Activated CD4-positive, alpha-beta T cell treated with anti-CD3 and anti-CD28 coated beads, Interleukin-2, amount 10 ng/mL, durations not matched to agents 24 days and 14 days (primary cell): ENCODE results near the gene WDR54. TPM values are rescaled to one million over a fixed set of nuclear protein-coding genes. Genes with fewer than 3 reads are reported as not detected.
A peak's percentile ranks its signal among the peaks of the same experiment; 100 is the strongest.

ENCODE experiments used
- DNase-seq: peaks from one replicate; pipeline ENCODE4 v3.0.0; 2022
- H3K27ac Mint-ChIP-seq: one replicate; pipeline ENCODE4 v1.8.0; 2022; ENCODE audit warnings: mild to moderate bottlenecking, mixed read lengths
- H3K27me3 Mint-ChIP-seq: one replicate; pipeline ENCODE4 v1.8.0; 2022; ENCODE audit warnings: mixed read lengths
- H3K36me3 Mint-ChIP-seq: one replicate; pipeline ENCODE4 v1.8.0; 2022; ENCODE audit warnings: low read depth, mild to moderate bottlenecking, mixed read lengths
- H3K4me1 Mint-ChIP-seq: one replicate; pipeline ENCODE4 v1.8.0; 2021; ENCODE audit warnings: mixed read lengths
- H3K4me3 Mint-ChIP-seq: one replicate; pipeline ENCODE4 v1.8.0; 2022; ENCODE audit warnings: mild to moderate bottlenecking, moderate library complexity, mixed read lengths
- H3K9me3 Mint-ChIP-seq: one replicate; pipeline ENCODE4 v1.8.0; 2021; ENCODE audit warnings: mixed read lengths
- intact Hi-C: fragments of 100-400 bp; cut with micrococcal nuclease; formaldehyde crosslinking; loops from one replicate; pipeline ENCODE4 v1.15.1; 2023
- total RNA-seq: library from RNA; stranded (reverse); gene quantifications from 2 replicates; pipeline ENCODE4 v1.2.3, GENCODE V29; 2022

The WDR54 gene, protein sequence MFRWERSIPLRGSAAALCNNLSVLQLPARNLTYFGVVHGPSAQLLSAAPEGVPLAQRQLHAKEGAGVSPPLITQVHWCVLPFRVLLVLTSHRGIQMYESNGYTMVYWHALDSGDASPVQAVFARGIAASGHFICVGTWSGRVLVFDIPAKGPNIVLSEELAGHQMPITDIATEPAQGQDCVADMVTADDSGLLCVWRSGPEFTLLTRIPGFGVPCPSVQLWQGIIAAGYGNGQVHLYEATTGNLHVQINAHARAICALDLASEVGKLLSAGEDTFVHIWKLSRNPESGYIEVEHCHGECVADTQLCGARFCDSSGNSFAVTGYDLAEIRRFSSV
- total RNA-seq = 72.1 and 78.2 TPM in 2 replicates

DNA sequence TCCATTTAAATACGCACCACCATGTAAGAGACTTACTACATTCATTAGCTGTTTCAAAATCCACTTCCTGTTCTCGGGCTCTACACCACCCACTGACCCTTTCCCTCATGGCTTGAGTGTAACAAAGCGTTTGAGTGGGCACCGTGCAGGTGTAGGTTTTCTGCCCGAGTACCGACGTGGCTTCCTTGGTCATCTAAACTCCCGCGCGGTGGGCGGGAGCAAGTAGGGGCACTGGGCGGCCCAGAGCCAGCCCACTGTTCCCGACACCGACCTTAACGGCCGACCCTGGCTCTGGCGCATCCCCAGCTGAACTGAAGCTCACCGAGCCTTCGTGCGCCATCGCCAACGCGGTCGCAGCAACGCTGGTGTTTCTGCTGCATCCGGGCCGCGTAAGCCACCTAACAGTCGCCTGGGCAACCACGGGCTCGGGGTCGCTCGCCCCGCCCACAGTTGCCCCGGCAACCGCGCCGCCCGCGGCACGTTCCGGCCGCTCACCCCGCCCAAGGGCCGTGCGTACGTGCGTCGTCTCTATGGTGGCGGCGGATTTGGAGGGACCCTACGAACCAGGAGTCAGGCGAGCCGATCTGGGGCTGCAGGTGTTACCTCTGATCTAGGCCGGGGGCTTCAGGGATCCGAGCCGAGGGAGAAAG is at the start of gene WDR54, which contains the start of gene C2orf81:
Gene WDR54, plus strand, starts transcription at position 510 of the 650 bp plus-strand sequence. CDS start 424 bp downstream, outside the sequence.
Gene C2orf81, minus strand, starts transcription at position 399 of the 650 bp plus-strand sequence. Its CDS starts 59 bp downstream, at position 340.
- DNase-seq = peak; percentile 99
- Mint-ChIP-seq H3K4me1 (peaks cover 20% of the 10 kb centered on the region), H3K36me3 (peaks cover 19% of the 10 kb centered on the region), H3K27me3 (peaks cover 2% of the 10 kb centered on the region), H3K9me3 (no peaks in the 10 kb centered on the region), H3K27ac (peak within 1 kb of the TSS; percentile 96), H3K4me3 (peak within 1 kb of the TSS; percentile 94)
- intact Hi-C loops = loop anchor here (1.0 to 5.0 kb wide), 4 partner anchors 29 to 274 kb away; partner anchors contain the start of genes BOLA3, CCDC142 and TTC31

DNA sequence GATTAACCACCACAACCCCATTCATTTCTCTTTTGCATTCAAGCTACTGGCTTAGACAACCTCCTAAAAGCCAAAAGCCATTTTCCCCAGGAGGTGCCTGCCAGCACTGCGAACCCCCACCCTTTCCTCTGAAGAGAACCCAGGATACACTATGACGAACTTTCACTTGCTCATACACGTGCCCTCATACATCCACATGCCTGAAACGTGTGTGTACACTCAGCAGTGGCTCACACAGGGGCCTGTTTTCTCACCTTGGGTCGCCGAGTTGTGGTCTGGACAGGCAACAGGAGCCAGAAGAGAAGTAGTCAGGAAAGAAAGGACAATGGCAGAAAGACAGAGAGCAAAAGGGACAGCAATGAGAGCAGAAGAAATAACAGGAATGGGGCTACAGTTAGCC is 48.9 kb upstream of the WDR54 start:
- Mint-ChIP-seq H3K4me1 (peaks cover 5% of the 10 kb centered on the region), H3K9me3 (no peaks in the 10 kb centered on the region), H3K4me3 (no peak overlapping the region), H3K36me3 (peaks cover 36% of the 10 kb centered on the region), H3K27ac (no peak overlapping the region), H3K27me3 (no peaks in the 10 kb centered on the region)
- intact Hi-C loops = no loop called here
- no peak for DNase-seq

DNA sequence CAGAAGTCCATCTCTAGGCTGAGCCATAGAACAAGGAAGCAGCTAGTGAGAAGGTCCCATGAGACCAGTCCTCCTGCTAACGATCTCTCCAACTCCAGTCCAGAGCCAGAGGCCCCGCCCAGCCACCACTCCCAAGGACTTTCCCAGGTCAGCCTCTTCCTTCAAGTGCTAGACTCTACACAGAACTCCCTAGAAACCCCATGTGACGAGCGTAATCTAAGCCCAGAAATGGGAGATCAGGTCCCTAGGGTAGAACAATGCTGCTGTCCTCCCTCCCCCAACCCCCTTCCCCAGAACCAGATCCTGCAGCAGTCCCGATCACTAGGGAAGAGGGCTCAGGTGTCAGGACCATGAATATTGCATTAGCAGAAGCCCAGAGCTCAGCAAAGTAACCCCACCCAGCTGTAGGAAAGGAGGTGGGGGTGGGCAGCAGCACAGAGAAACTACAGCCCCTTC is 48.3 kb upstream of the WDR54 start:
- H3K27me3 Mint-ChIP-seq = no peaks in the 10 kb centered on the region
- no peaks in the 10 kb centered on the region for H3K9me3 Mint-ChIP-seq
- H3K27ac Mint-ChIP-seq = no peak overlapping the region
- intact Hi-C loops = no loop called here
- H3K36me3 Mint-ChIP-seq = peaks cover 35% of the 10 kb centered on the region
- DNase-seq = no peak
- H3K4me3 Mint-ChIP-seq = no peak overlapping the region
- peaks cover 5% of the 10 kb centered on the region for H3K4me1 Mint-ChIP-seq

DNA sequence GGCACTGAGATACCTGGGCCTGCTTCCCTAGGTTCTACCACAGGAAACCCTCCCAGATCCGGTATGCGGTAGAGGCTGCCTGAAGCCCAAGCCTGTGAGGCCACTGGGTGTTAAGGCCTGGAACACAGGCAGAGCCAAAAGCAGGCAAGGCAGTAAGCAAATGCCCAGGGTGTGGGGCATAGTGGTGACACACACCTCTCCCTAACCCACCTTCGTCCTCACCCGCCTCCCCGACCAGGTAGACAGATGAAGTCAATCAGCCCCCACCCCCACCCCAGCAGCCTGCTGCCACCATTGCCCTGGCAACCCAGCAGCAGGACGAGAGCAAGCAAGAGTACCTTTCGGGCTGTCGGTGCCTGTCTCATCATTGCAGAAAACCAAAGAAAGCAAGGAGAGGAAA is 47.5 kb upstream of the WDR54 start:
- no peak overlapping the region for H3K27ac Mint-ChIP-seq
- intact Hi-C loops = no loop called here
- no peaks in the 10 kb centered on the region for H3K27me3 Mint-ChIP-seq
- H3K36me3 Mint-ChIP-seq = peaks cover 30% of the 10 kb centered on the region
- H3K4me1 Mint-ChIP-seq = peaks cover 5% of the 10 kb centered on the region
- DNase-seq = no peak
- no peak overlapping the region for H3K4me3 Mint-ChIP-seq
- H3K9me3 Mint-ChIP-seq = no peaks in the 10 kb centered on the region

DNA sequence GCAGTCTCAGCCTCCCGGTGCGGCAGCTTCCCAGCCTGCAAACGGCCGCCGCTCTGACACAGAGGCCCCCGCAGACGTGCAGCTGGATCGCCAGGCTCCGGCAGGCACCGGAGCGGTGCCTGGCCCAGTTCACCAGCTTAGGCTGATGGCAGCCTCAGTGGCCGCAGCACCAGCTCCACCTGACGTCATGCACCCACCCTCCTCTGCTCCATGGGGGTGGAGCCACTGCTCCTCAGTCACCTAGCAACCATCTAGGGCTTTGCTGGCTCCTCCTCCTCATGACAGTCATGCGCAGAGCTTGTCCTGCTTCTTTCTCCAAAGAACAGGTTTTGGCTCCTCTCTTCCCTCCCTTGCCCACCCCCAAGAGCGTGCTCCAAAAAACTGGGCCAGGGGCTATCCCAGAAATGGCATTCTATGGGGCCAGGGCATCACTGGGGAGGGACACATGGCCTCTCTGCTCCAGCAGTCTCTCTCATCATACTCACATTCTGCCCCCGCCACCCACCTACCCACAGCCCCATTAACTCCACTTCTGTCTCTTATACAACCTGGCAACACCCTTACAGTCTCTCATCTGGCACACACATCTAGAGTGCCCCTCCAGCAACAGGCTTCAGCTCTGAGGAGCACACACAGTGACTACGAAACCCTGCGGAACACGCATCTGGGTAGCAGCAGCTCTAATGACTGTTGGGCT is 46.9 kb upstream of the WDR54 start:
- no peak overlapping the region for H3K4me3 Mint-ChIP-seq
- no peak for DNase-seq

DNA sequence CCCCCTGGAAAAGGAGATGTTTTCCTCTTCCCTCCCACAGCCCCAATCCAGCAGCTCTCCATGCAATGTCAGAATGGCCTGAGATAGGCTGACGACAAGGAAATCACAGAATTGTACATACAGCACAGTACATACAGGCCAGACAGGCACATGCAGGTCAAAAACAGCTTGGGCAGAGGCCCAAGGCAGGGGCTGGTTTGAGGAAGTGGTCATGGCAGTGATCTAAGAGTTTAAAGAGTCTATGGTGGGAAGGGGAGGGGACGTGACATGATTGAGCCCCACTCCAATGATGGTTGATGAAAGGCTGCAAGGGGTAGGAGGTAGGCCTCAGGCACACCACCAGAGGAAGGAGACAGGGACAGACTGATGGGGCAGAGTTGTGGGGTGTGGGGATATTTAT is 45.7 kb upstream of the WDR54 start:
- intact Hi-C loops = no loop called here
- Mint-ChIP-seq H3K36me3 (peaks cover 17% of the 10 kb centered on the region), H3K4me1 (peaks cover 13% of the 10 kb centered on the region), H3K4me3 (no peak overlapping the region), H3K9me3 (no peaks in the 10 kb centered on the region), H3K27ac (no peak overlapping the region), H3K27me3 (no peaks in the 10 kb centered on the region)
- no peak for DNase-seq

More for the DNA sequence above, 46.9 kb upstream of the WDR54 start:
- Mint-ChIP-seq H3K36me3 (peaks cover 26% of the 10 kb centered on the region), H3K27me3 (no peaks in the 10 kb centered on the region), H3K9me3 (no peaks in the 10 kb centered on the region), H3K4me1 (peaks cover 5% of the 10 kb centered on the region), H3K27ac (no peak overlapping the region)
- intact Hi-C loops = no loop called here

DNA sequence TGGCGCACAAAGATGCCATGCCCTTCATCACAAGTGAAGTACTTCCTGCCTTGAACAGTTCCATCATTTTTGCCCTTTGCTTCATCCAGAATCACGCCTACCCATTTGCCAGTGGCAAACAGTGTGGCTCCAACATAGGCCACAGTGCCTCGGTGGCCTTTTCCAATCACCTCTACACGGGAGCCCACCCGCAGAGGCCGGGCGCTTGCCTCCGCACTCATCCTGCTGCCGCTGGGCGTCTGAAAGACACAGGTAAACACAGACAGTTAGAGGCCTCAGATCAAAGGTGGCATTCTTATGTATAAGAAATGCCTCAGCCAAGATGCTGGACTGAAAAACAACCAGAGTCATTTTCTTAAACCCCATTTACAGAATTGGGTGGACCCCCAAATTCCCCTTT is 43.5 kb upstream of the WDR54 start:
- Mint-ChIP-seq H3K9me3 (no peaks in the 10 kb centered on the region), H3K36me3 (peaks cover 15% of the 10 kb centered on the region), H3K4me1 (peaks cover 20% of the 10 kb centered on the region), H3K27me3 (no peaks in the 10 kb centered on the region), H3K27ac (no peak overlapping the region), H3K4me3 (no peak overlapping the region)
- intact Hi-C loops = no loop called here
- no peak for DNase-seq

DNA sequence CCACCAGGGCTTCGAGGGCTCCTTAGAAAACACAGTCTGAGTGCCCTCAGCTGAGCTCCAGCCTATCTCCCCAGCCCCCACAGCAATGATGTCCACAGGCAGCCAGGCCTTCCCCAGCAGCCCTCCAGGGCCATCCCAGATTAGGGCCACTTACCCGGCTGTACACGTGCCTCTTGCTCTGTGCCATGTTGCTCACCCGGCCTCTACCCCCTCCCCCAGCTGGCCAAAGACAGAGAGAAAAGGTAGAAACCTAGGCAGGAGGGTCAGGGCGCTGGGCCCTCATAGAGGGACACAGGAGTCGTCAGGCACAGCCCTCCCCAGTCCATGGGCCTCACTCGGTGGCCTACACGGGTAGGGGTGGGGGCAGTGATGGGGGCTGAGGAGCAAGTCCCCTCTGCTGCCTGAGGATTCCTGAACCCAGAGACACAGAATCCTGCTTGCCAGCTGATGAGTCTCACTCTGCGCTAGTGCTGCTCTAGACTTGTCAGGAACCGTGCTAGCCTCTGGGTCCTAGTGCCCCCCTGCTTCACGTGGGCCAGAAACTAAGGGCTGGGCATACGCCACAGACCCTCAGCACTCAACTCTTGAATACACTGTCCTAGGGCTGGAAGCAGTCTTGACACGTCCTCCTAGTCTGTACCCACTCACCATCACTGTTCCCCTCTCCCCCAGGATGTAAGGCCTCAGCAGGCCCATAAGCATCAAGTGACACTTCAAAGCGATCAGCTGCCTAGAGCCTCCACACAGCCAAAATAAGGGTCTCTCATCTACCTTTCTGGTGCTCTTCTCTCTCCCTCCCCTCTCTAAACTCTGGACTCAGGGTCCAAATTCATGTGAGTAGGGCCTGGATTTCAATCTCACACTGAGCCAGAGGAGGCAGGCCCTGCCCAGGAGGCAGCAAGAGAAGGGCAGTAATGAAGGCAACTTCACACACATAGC is 41.4 kb upstream of the WDR54 start, which contains the start of gene DCTN1:
Gene DCTN1, minus strand, starts transcription at position 461 of the 939 bp plus-strand sequence. Its CDS starts 274 bp downstream, at position 187.
- Mint-ChIP-seq H3K4me3 (peak within 1 kb of the TSS; percentile 44), H3K27me3 (no peaks in the 10 kb centered on the region), H3K27ac (no peak within 1 kb of the TSS), H3K36me3 (peaks cover 13% of the 10 kb centered on the region), H3K4me1 (peaks cover 15% of the 10 kb centered on the region), H3K9me3 (no peaks in the 10 kb centered on the region)
- peak; percentile 73 for DNase-seq
- intact Hi-C loops = no loop called here

DNA sequence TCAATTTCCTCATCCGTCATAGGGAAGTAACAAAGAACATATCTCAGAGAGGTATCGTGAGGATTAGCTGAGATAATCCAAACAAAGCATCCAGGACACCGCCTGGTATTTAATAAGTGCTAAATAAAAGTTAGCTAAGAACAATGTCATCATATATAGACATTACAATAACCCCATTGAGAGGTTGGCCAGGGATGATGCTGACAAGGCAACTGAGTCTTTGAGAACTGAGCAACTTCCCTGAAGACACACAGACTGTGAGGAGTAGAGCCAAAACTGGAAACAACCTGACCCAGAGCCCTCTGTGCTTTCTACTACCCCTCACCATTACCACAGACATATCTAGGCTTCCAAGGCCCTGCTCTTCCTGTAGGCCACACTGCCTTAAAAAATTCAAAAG is 39.8 kb upstream of the WDR54 start:
- no peak overlapping the region for H3K4me3 Mint-ChIP-seq
- H3K4me1 Mint-ChIP-seq = peaks cover 15% of the 10 kb centered on the region
- no peaks in the 10 kb centered on the region for H3K9me3 Mint-ChIP-seq
- no peak overlapping the region for H3K27ac Mint-ChIP-seq
- peaks cover 10% of the 10 kb centered on the region for H3K36me3 Mint-ChIP-seq
- no peak for DNase-seq
- intact Hi-C loops = no loop called here
- H3K27me3 Mint-ChIP-seq = no peaks in the 10 kb centered on the region

DNA sequence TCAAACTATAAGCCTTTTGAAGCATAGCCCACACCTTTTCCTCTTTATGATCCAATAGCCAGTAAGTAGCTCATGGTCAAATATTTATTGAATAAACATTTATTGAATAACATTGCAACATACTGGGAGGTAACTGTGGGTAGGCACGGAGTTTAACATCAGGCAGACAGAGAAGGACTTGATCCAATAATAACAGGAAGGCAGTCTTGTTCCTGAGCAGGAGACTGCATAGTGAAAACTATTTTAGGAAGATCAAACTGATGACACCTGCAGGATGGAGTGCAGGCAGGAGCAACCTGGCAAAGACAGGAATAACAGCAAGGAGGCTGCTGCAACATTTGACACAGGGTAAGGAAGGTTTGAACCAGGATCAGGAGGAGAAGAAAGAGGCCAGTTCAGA is 38.3 kb upstream of the WDR54 start:
- no peaks in the 10 kb centered on the region for H3K27me3 Mint-ChIP-seq
- H3K36me3 Mint-ChIP-seq = peaks cover 2% of the 10 kb centered on the region
- H3K4me1 Mint-ChIP-seq = peaks cover 15% of the 10 kb centered on the region
- H3K9me3 Mint-ChIP-seq = no peaks in the 10 kb centered on the region
- no peak overlapping the region for H3K27ac Mint-ChIP-seq
- DNase-seq = no peak
- no peak overlapping the region for H3K4me3 Mint-ChIP-seq
- intact Hi-C loops = no loop called here

DNA sequence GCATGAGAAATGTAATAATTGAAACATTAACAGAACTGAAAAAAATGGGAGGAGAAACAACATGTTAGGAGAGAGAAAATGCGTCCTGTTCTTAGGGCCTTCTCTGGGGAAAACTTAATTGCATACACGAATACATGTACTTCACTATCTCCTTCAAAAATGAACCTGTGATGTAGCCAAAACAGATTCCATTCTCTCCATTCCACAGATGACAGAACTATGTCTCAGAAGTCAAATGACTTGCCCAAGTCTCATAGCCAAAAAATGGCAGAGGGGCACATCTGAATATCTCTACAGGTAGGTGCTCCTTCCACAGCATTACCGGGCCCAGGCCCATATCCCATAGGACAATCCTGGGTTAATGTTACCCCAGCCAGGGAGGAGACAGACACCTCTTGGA is 37.5 kb upstream of the WDR54 start:
- Mint-ChIP-seq H3K4me3 (no peak overlapping the region), H3K27ac (no peak overlapping the region), H3K4me1 (peaks cover 15% of the 10 kb centered on the region), H3K36me3 (peaks cover 2% of the 10 kb centered on the region), H3K9me3 (no peaks in the 10 kb centered on the region), H3K27me3 (no peaks in the 10 kb centered on the region)
- intact Hi-C loops = no loop called here
- no peak for DNase-seq

DNA sequence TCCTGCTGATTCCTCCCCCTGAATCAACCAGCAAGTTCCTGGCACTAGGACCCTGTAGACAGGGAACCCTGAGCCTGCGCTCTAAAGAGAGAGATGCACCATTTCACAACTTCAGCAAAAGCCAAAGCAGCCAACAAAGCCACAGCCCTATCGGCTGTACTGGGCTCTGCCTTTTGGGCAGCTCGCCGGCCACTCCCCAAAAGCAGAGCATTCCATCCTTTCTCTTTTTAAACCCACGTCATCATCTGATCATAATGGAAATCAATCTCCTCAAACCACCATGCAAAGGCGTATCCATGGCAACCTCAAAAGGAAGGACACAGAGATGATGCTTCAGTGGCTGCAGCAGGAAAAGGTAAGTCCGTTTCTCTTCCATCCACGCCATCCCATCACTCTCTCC is 36.1 kb upstream of the WDR54 start:
- Mint-ChIP-seq H3K9me3 (no peaks in the 10 kb centered on the region), H3K4me3 (no peak overlapping the region), H3K27ac (no peak overlapping the region), H3K27me3 (no peaks in the 10 kb centered on the region), H3K36me3 (peaks cover 2% of the 10 kb centered on the region), H3K4me1 (peaks cover 9% of the 10 kb centered on the region)
- DNase-seq = no peak
- intact Hi-C loops = no loop called here

DNA sequence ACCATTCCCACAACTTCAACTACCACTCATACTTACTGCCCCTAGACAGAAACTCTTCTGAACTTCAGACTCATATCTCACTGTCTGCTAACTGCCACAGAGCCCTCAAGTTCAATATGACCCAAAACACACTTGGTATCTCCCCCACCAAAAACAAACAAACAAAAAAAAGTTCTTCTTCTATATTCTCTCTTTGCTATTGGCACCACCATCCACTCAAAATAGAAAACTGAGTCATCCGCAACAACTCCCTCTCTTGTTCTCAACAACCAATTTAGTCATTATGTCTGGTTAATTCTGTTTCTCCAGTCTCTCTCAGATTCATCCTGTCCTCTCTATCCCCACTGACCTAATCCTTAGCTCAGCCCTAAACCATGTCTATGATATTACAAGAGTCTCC is 34.2 kb upstream of the WDR54 start:
- Mint-ChIP-seq H3K9me3 (no peaks in the 10 kb centered on the region), H3K27ac (no peak overlapping the region), H3K4me1 (peaks cover 8% of the 10 kb centered on the region), H3K36me3 (no peaks in the 10 kb centered on the region), H3K4me3 (no peak overlapping the region), H3K27me3 (no peaks in the 10 kb centered on the region)
- intact Hi-C loops = no loop called here
- no peak for DNase-seq
